IMR-90 (cell line): ENCODE data around the gene LRAT. TPM values are rescaled to one million over a fixed set of nuclear protein-coding genes. Genes with fewer than 3 reads are reported as not detected.

Source experiments
- ATAC-seq: fragments of 200-7000 bp; cut with Tn5 transposase; 2 replicates; pipeline ENCODE4 v1.9.1; 2020; ENCODE audit warnings: low read depth, mild to moderate bottlenecking, moderate library complexity
- BruUV-seq: library from RNA; stranded (reverse); fragments of 400-500 nt; replicated peaks from 2 replicates; lab custom pipeline; 2021; lab: Mats Ljungman, UMichigan
- CTCF ChIA-PET: fragments of 300-600 bp; formaldehyde crosslinking; extraction: SDS; loops from one replicate; lab custom pipeline; 2021; ENCODE audit warnings: antibody characterized with exemption; lab: Yijun Ruan, JAX
- POLR2A ChIA-PET: fragments of 300-600 bp; sonication (Branson Sonifier 250); formaldehyde crosslinking; loops from one replicate; lab custom pipeline; 2022; ENCODE audit warnings: antibody characterized with exemption; ENCODE audit not compliant: unreplicated experiment; lab: Charles Lee
- DNase-seq: peaks from one replicate; pipeline ENCODE4 v3.0.0; 2013
- H2AFZ ChIP-seq: replicated peaks from 2 replicates; pipeline ENCODE3; 2013; ENCODE audit warnings: low read length, mild to moderate bottlenecking; ENCODE audit not compliant: poor library complexity
- H2AK5ac ChIP-seq: 2 replicates; pipeline ENCODE4 v1.6.1; 2013; ENCODE audit warnings: low read depth, low read length, inconsistent platforms
- H2AK9ac ChIP-seq: replicated peaks from 2 replicates; pipeline ENCODE3; 2013; ENCODE audit warnings: mild to moderate bottlenecking, low read depth, low read length, moderate library complexity; ENCODE audit not compliant: poor library complexity
- H2BK120ac ChIP-seq: 2 replicates; pipeline ENCODE4 v1.6.1; 2013; ENCODE audit warnings: low read depth, low read length, inconsistent platforms
- H2BK15ac ChIP-seq: 3 replicates; pipeline ENCODE4 v1.6.1; 2013; ENCODE audit warnings: low read depth, low read length, inconsistent platforms
- H2BK20ac ChIP-seq: 2 replicates; pipeline ENCODE4 v1.6.1; 2013; ENCODE audit warnings: low read depth, mild to moderate bottlenecking, inconsistent platforms, low read length, moderate library complexity
- H2BK5ac ChIP-seq: 2 replicates; pipeline ENCODE4 v1.6.1; 2013; ENCODE audit warnings: mild to moderate bottlenecking, low read depth, low read length, inconsistent platforms; ENCODE audit not compliant: poor library complexity, severe bottlenecking
- H3K14ac ChIP-seq: replicated peaks from 2 replicates; pipeline ENCODE4 v1.6.1; 2013; ENCODE audit warnings: low read depth, low read length, inconsistent platforms
- H3K18ac ChIP-seq: 2 replicates; pipeline ENCODE4 v1.6.1; 2013; ENCODE audit warnings: low read depth, low read length, control low read depth
- H3K23ac ChIP-seq: 2 replicates; pipeline ENCODE4 v1.6.1; 2013; ENCODE audit warnings: low read depth, low read length, inconsistent platforms
- H3K27ac ChIP-seq: 2 replicates; pipeline ENCODE4 v1.5.1; 2013; ENCODE audit warnings: mild to moderate bottlenecking, control low read depth, low read length; ENCODE audit not compliant: insufficient read depth
- H3K27me3 ChIP-seq: 2 replicates; pipeline ENCODE4 v1.6.1; 2013; ENCODE audit warnings: low read length; ENCODE audit not compliant: control insufficient read depth, insufficient read depth
- H3K36me3 ChIP-seq: 2 replicates; pipeline ENCODE4 v1.6.1; 2013; ENCODE audit warnings: low read length, mixed read lengths; ENCODE audit not compliant: control insufficient read depth, insufficient read depth
- H3K4ac ChIP-seq: 2 replicates; pipeline ENCODE4 v1.6.1; 2013; ENCODE audit warnings: low read depth, low read length, inconsistent platforms
- H3K4me1 ChIP-seq: 2 replicates; pipeline ENCODE4 v1.6.1; 2013; ENCODE audit warnings: low read length, mixed read lengths; ENCODE audit not compliant: control insufficient read depth, insufficient read depth
- H3K4me2 ChIP-seq: 2 replicates; pipeline ENCODE4 v1.6.1; 2013; ENCODE audit warnings: low read depth, mild to moderate bottlenecking, control low read depth, low read length, moderate library complexity
- H3K4me3 ChIP-seq: 2 replicates; pipeline ENCODE4 v1.5.1; 2013; ENCODE audit warnings: low read depth, mild to moderate bottlenecking, control low read depth, low read length, moderate library complexity; ENCODE audit not compliant: insufficient read depth
- H3K56ac ChIP-seq: 2 replicates; pipeline ENCODE4 v1.6.1; 2013; ENCODE audit warnings: low read length, inconsistent platforms; ENCODE audit not compliant: insufficient read depth; ENCODE audit errors: extremely low read depth
- H3K79me1 ChIP-seq, 2 experiments: 2 replicates each; pipeline ENCODE4 v1.6.1; 2013; ENCODE audit warnings: low read length in 2 of 2, inconsistent platforms in 1 of 2, low read depth in 1 of 2
- H3K9ac ChIP-seq: 2 replicates; pipeline ENCODE4 v1.6.1; 2013; ENCODE audit warnings: low read depth, low read length, control low read depth
- H3K9me1 ChIP-seq: 2 replicates; pipeline ENCODE4 v1.6.1; 2013; ENCODE audit warnings: low read length, inconsistent platforms; ENCODE audit not compliant: insufficient read depth
- H3K9me3 ChIP-seq: 2 replicates; pipeline ENCODE4 v1.6.1; 2013; ENCODE audit warnings: low read length; ENCODE audit not compliant: control insufficient read depth, insufficient read depth
- H4K20me1 ChIP-seq: 2 replicates; pipeline ENCODE4 v1.6.1; 2013; ENCODE audit warnings: low read length, inconsistent platforms; ENCODE audit not compliant: insufficient read depth
- H4K5ac ChIP-seq: 2 replicates; pipeline ENCODE4 v1.6.1; 2013; ENCODE audit warnings: mild to moderate bottlenecking, low read depth, low read length, control low read depth
- H4K8ac ChIP-seq, 2 experiments: 2 replicates each; pipeline ENCODE4 v1.6.1; 2013; ENCODE audit warnings: low read depth in 2 of 2, low read length in 2 of 2, control low read depth in 1 of 2, inconsistent platforms in 1 of 2
- H4K91ac ChIP-seq: 2 replicates; pipeline ENCODE4 v1.6.1; 2013; ENCODE audit warnings: low read depth, low read length, inconsistent platforms; ENCODE audit not compliant: insufficient read depth
- CEBPB ChIP-seq: IDR thresholded peaks from 2 replicates; pipeline ENCODE4 v1.6.1; 2012; ENCODE audit warnings: low read depth, low read length, improper control_type of control experiment
- CHD1 ChIP-seq: IDR thresholded peaks from 2 replicates; pipeline ENCODE4 v1.6.1; 2012; ENCODE audit warnings: low read depth, low read length, improper control_type of control experiment
- FOS ChIP-seq: fragments of 150-350 bp; IDR thresholded peaks from 2 replicates; pipeline ENCODE4 v1.6.1; 2016; ENCODE audit warnings: low read depth, low read length
- MAZ ChIP-seq: IDR thresholded peaks from 2 replicates; pipeline ENCODE4 v1.6.1; 2012; ENCODE audit warnings: low read depth, mild to moderate bottlenecking, low read length, improper control_type of control experiment, moderate library complexity, borderline replicate concordance
- MXI1 ChIP-seq: IDR thresholded peaks from 2 replicates; pipeline ENCODE4 v1.6.1; 2012; ENCODE audit warnings: low read depth, mild to moderate bottlenecking, low read length, moderate library complexity, borderline replicate concordance
- NFE2L2 ChIP-seq: fragments of 150-350 bp; IDR thresholded peaks from 2 replicates; pipeline ENCODE4 v1.6.1; 2016; ENCODE audit warnings: low read depth, mild to moderate bottlenecking, low read length
- RCOR1 ChIP-seq: IDR thresholded peaks from 2 replicates; pipeline ENCODE4 v1.6.1; 2012; ENCODE audit warnings: mild to moderate bottlenecking, low read length, improper control_type of control experiment; ENCODE audit not compliant: insufficient replicate concordance
- RFX5 ChIP-seq: IDR thresholded peaks from 2 replicates; pipeline ENCODE4 v1.8.0; 2012; ENCODE audit warnings: low read depth, mild to moderate bottlenecking, low read length, moderate library complexity
- SMC3 ChIP-seq: fragments of 150-350 bp; IDR thresholded peaks from 2 replicates; pipeline ENCODE4 v1.6.1; 2016; ENCODE audit warnings: low read depth, mild to moderate bottlenecking, antibody characterized with exemption, low read length, moderate library complexity
- WGBS, 2 experiments: methylation state at CpG; one replicate each; pipeline versions ENCODE4 v1.1.5 to v1.1.7; 2013; ENCODE audit warnings: missing lambda C conversion rate in 2 of 2; ENCODE audit not compliant: insufficient read length in 1 of 2; ENCODE audit errors: extremely low coverage in 2 of 2; 5-methylcytosine and 5-hydroxymethylcytosine counted together
- dilution Hi-C: fragments of 300-500 bp; cut with HindIII; formaldehyde crosslinking; loops from one replicate; pipeline ENCODE4 v1.14.3; 2018; ENCODE audit warnings: low sequenced_read_pairs; ENCODE audit not compliant: unreplicated experiment
- in situ Hi-C: fragments of 300-500 bp; cut with MboI; formaldehyde crosslinking; loops from 3 replicates; pipeline ENCODE4 v1.14.3; 2019; ENCODE audit warnings: low sequenced_read_pairs, inconsistent platforms, mixed read lengths
- intact Hi-C: fragments of 100-400 bp; cut with micrococcal nuclease; formaldehyde crosslinking; loops from 2 replicates; pipeline ENCODE4 v1.10.0; 2022
- polyA plus RNA-seq, 3 experiments: library from polyadenylated mRNA; depleted of rRNA; stranded (reverse); fragments of >200 nt; gene quantifications; 2 replicates each; pipeline ENCODE4 v1.2.3, GENCODE V29; 2012; ENCODE audit warnings: low replicate concordance in 1 of 3
- total RNA-seq: library from RNA; depleted of rRNA; stranded (reverse); fragments of >200 nt; gene quantifications from 2 replicates; pipeline ENCODE4 v1.2.3, GENCODE V29; 2012
- TF ChIP-seq, protein P1 (sequence below): fragments of 150-350 bp; IDR thresholded peaks from 2 replicates; pipeline ENCODE4 v1.6.1; 2017; ENCODE audit warnings: mild to moderate bottlenecking, antibody characterized with exemption, low read length, low read depth
- TF ChIP-seq, protein P2 (sequence below): conservative IDR thresholded peaks from 2 replicates; pipeline ENCODE4 v1.5.1; 2012; ENCODE audit warnings: mild to moderate bottlenecking, low read depth, low read length, improper control_type of control experiment
- TF ChIP-seq, protein P3 (sequence below): fragments of 150-350 bp; IDR thresholded peaks from 2 replicates; pipeline ENCODE4 v1.6.1; 2016; ENCODE audit warnings: low read depth, mild to moderate bottlenecking, low read length, moderate library complexity, borderline replicate concordance

Gene LRAT
- total and polyA plus RNA-seq, 2 of the 4 experiments (the other 2 are of a cell fraction): under 0.01 to 0.03 TPM

DNA sequence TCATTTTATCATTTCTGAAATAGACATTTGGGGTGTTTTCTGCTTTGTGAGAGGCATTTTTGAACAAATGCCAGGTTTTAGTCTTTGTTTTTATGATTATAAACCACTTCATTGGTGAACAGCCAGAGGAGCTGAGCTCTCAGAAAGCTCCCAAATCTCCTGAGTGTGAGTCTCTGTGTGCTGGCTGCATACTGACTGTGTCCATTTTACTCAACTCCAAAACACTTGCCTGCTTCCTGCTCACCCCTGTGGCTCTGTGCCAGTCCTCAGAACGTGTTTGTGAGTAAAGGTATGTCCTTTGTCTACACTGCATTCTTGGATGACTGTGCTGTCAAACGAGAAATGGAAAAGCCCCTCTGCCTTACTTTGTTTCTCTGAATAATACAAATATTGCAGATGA lies 5.4 kb upstream of the LRAT start:
- Histone ChIP-seq H3K14ac (no peak overlapping the region), H2BK5ac (no peak overlapping the region), H3K79me1 (no peaks in the 10 kb centered on the region), H3K23ac (no peak overlapping the region), H3K27me3 (peaks cover 24% of the 10 kb centered on the region), H3K4me3 (no peak overlapping the region), H3K9me1 (no peaks in the 10 kb centered on the region), H2BK15ac (no peak overlapping the region), H4K5ac (no peak overlapping the region), H4K20me1 (no peaks in the 10 kb centered on the region), H3K27ac (no peak overlapping the region), H4K91ac (no peak overlapping the region), H2BK120ac (no peak overlapping the region), H3K18ac (no peak overlapping the region), H3K56ac (no peak overlapping the region), H2AK5ac (no peak overlapping the region), H2AK9ac (no peak overlapping the region), H3K9me3 (no peaks in the 10 kb centered on the region), H2BK20ac (no peak overlapping the region), H3K4ac (no peak overlapping the region), H3K36me3 (no peaks in the 10 kb centered on the region), H3K9ac (no peak overlapping the region), H2AFZ (no peak overlapping the region), H3K4me1 (no peaks in the 10 kb centered on the region), H3K4me2 (no peak overlapping the region), H4K8ac (no peak overlapping the region)
- BruUV-seq: no TSS peak
- CTCF ChIA-PET: no interaction called here
- no peak for TF ChIP-seq RFX5
- TF ChIP-seq MAZ: no peak
- TF ChIP-seq CHD1: no peak
- no peak for TF ChIP-seq NFE2L2
- TF ChIP-seq, protein P1, sequence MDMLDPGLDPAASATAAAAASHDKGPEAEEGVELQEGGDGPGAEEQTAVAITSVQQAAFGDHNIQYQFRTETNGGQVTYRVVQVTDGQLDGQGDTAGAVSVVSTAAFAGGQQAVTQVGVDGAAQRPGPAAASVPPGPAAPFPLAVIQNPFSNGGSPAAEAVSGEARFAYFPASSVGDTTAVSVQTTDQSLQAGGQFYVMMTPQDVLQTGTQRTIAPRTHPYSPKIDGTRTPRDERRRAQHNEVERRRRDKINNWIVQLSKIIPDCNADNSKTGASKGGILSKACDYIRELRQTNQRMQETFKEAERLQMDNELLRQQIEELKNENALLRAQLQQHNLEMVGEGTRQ: no peak
- TF ChIP-seq RCOR1: no peak
- no peak for TF ChIP-seq MXI1
- no peak for TF ChIP-seq FOS
- TF ChIP-seq, protein P2, sequence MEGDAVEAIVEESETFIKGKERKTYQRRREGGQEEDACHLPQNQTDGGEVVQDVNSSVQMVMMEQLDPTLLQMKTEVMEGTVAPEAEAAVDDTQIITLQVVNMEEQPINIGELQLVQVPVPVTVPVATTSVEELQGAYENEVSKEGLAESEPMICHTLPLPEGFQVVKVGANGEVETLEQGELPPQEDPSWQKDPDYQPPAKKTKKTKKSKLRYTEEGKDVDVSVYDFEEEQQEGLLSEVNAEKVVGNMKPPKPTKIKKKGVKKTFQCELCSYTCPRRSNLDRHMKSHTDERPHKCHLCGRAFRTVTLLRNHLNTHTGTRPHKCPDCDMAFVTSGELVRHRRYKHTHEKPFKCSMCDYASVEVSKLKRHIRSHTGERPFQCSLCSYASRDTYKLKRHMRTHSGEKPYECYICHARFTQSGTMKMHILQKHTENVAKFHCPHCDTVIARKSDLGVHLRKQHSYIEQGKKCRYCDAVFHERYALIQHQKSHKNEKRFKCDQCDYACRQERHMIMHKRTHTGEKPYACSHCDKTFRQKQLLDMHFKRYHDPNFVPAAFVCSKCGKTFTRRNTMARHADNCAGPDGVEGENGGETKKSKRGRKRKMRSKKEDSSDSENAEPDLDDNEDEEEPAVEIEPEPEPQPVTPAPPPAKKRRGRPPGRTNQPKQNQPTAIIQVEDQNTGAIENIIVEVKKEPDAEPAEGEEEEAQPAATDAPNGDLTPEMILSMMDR: no peak
- no peak for TF ChIP-seq SMC3
- TF ChIP-seq, protein P3, sequence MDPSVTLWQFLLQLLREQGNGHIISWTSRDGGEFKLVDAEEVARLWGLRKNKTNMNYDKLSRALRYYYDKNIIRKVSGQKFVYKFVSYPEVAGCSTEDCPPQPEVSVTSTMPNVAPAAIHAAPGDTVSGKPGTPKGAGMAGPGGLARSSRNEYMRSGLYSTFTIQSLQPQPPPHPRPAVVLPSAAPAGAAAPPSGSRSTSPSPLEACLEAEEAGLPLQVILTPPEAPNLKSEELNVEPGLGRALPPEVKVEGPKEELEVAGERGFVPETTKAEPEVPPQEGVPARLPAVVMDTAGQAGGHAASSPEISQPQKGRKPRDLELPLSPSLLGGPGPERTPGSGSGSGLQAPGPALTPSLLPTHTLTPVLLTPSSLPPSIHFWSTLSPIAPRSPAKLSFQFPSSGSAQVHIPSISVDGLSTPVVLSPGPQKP: no peak
- no peak for TF ChIP-seq CEBPB
- DNase-seq (no peak), ATAC-seq (no peak)
- in situ Hi-C loops (no loop called here), intact Hi-C loops (no loop called here), dilution Hi-C loops (no loop called here)
- no CpG with 5 or more reads among the region's 2 CpGs for WGBS, 2 experiments
- POLR2A ChIA-PET: no interaction called here
